Measurements from ENCODE around the gene IKBKE. TPM values are rescaled to one million over a fixed set of nuclear protein-coding genes. Genes with fewer than 3 reads are reported as not detected.

IKBKE gene
- total and polyA plus RNA-seq, 2 donors (not counting 3 experiments of a cell fraction or from before 2014, with no cell fraction given): 17.9 to 20.7 TPM

- Histone ChIP-seq H3K79me2 (ENCODE audit: control insufficient read depth, insufficient read depth, low read length) (no peaks in the 10 kb centered on the region), H3K27ac (ENCODE audit: insufficient read depth, low read depth, low read length) (no peak overlapping the region), H3K4me1 (ENCODE audit: control insufficient read depth, extremely low read depth, insufficient read depth, low read length) (no peaks in the 10 kb centered on the region), H3K36me3 (ENCODE audit: control insufficient read depth in 2 of 2, extremely low read depth in 1 of 2, insufficient read depth in 2 of 2, low read length in 2 of 2) (peaks cover 3 to 48% of the 10 kb centered on the region in 2 experiments), H3K27me3 (ENCODE audit: control insufficient read depth in 2 of 2, insufficient read depth in 2 of 2, low read length in 2 of 2) (no peaks in the 10 kb centered on the region), H3K4me3 (replicated peaks in 1 of 3; ENCODE audit: insufficient read depth in 1 of 3, low read depth in 1 of 3, low read length in 3 of 3) (no peak overlapping the region), H3K9ac (replicated peaks; ENCODE audit: extremely low read depth, insufficient read depth, low read length) (no peak overlapping the region), H3K9me1 (replicated peaks; ENCODE audit: control insufficient read depth, extremely low read depth, insufficient read depth, low read length) (no peaks in the 10 kb centered on the region), H3K4me2 (ENCODE audit: insufficient read depth, low read length) (no peak overlapping the region), H3K9me3 (replicated peaks; ENCODE audit: control insufficient read depth, insufficient read depth, low read length) (no peaks in the 10 kb centered on the region), H2AFZ (ENCODE audit: low read depth, low read length) (no peak overlapping the region), H4K20me1 (replicated peaks; ENCODE audit: control insufficient read depth, extremely low read depth, insufficient read depth, low read length) (no peaks in the 10 kb centered on the region)
- peak; percentile 93 for FAIRE-seq
- no TSS peak for BruUV-seq (replicated peaks)
- ChIA-PET CTCF (interaction anchor here (0.7 to 3.6 kb wide), 51 partner anchors 9 to 502 kb away, joined by 3 to 97 read pairs (median 5); partner anchors contain the start of genes DYRK3, EIF2D, IKBKE and RASSF5), POLR2A (no interaction called here)
- DNase-seq (ENCODE audit: low read depth, low spot score): peak; percentile 74
- dilution Hi-C loops (cut with MboI; ENCODE audit: extremely low pct_ligation_motif_present, low sequenced_read_pairs) (no loop called here), intact Hi-C loops (cut with micrococcal nuclease) (loop anchor here (1.0 to 2.0 kb wide), 3 partner anchors 65 to 185 kb away; no protein-coding TSS in a partner anchor)
- no peak for TF ChIP-seq POLR2A (IDR thresholded peaks at IDR 0.05; ENCODE audit: low read depth, low read length)
- peak; percentile 76 to 77 for TF ChIP-seq CTCF (IDR thresholded peaks at IDR 0.05; ENCODE audit: extremely low read depth in 1 of 2, insufficient read depth in 1 of 2, low read depth in 1 of 2, low read length in 2 of 2)
- no peak for TF ChIP-seq MAX (IDR thresholded peaks at IDR 0.05; ENCODE audit: insufficient read depth, insufficient read length)
- TF ChIP-seq POLR2AphosphoS5 (IDR thresholded peaks at IDR 0.05; ENCODE audit: insufficient read depth, low read depth, low read length): no peak
- no peak for TF ChIP-seq JUN (IDR thresholded peaks at IDR 0.05; ENCODE audit: borderline replicate concordance, insufficient read depth, insufficient read length, low read depth)
These were observed 9.2 kb downstream of the IKBKE start for GRCh38 chr1:206479183-206480125.

All from endothelial cell of umbilical vein (primary cell).